ENCODE data around the gene B9D1. TPM values are rescaled to one million over a fixed set of nuclear protein-coding genes. Genes with fewer than 3 reads are reported as not detected.

Gene B9D1
- total and polyA plus RNA-seq, 2 of the 13 experiments (the other 11 are each of a cell fraction or from before 2014, with no cell fraction given) = 27.7 to 31.1 TPM

DNA sequence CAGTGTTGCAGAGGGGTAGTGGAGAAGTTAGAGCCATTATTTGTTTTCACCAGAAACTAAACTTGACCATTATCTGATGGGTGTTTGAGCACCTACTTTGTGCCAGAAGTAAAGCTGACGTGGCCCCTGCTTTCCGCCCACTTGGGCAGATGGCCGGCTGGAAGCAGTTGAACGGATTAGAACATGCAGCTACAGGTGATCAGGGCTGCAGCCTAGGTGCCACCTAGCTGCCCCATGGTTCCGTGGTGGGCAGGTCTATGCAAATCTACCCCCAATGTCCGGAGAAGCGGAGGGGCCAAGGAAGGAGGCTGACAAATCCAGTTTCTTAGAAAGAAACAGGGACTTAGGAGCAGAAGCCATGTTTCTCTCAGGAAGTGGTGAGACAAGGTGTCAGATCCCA, 62.7 kb downstream of the B9D1 start:
- CTCF ChIA-PET (ENCODE audit: low intra/inter-chr PET ratio, low total read pairs) = no interaction called here
- Histone ChIP-seq H3K9me3 (ENCODE audit: low read length) (no peaks in the 10 kb centered on the region), H3K79me2 (ENCODE audit: insufficient read depth, low read length) (no peaks in the 10 kb centered on the region), H3K4me3 (replicated peaks in 1 of 3; ENCODE audit: insufficient read depth in 1 of 3, low read depth in 2 of 3, low read length in 3 of 3) (no peak overlapping the region), H3K9ac (ENCODE audit: insufficient read depth, low read depth, low read length) (no peak overlapping the region), H3K4me1 (ENCODE audit: insufficient read depth, low read length) (peaks cover 13% of the 10 kb centered on the region), H3K4me2 (ENCODE audit: low read depth, low read length) (no peak overlapping the region), H4K20me1 (ENCODE audit: insufficient read depth, low read length) (0 out of 2 replicates have a peak, but pooled peaks cover 2% of the 10 kb centered on the region), H2AFZ (ENCODE audit: low read length) (no peak overlapping the region), H3K36me3 (replicated peaks in 1 of 2; ENCODE audit: control insufficient read depth in 1 of 2, insufficient read depth in 2 of 2, low read length in 2 of 2) (no peaks in the 10 kb centered on the region), H3K27ac (ENCODE audit: extremely low read length, insufficient read depth, low read length) (no peak overlapping the region), H3K27me3 (ENCODE audit: control insufficient read depth in 1 of 2, insufficient read depth in 2 of 2, low read length in 2 of 2) (no peaks in the 10 kb centered on the region)
- ATAC-seq = no peak
- POLR2A ChIA-PET = no interaction called here
- DNase-seq (ENCODE audit: low spot score) = no peak
- TF ChIP-seq ATF7-NPFF (CRISPR knock-in tag; IDR thresholded peaks at IDR 0.05; ENCODE audit: low read depth) (no peak), ZSCAN12 (CRISPR knock-in tag; IDR thresholded peaks at IDR 0.05) (no peak), XBP1 (CRISPR knock-in tag; IDR thresholded peaks at IDR 0.05) (no peak), DMAP1 (CRISPR knock-in tag; IDR thresholded peaks at IDR 0.05) (no peak), KDM5B (CRISPR knock-in tag; IDR thresholded peaks at IDR 0.05; ENCODE audit: borderline replicate concordance) (no peak), U2AF2 (IDR thresholded peaks at IDR 0.05; ENCODE audit: low read depth, low read length) (no peak)
- TF ChIP-seq, protein P1, sequence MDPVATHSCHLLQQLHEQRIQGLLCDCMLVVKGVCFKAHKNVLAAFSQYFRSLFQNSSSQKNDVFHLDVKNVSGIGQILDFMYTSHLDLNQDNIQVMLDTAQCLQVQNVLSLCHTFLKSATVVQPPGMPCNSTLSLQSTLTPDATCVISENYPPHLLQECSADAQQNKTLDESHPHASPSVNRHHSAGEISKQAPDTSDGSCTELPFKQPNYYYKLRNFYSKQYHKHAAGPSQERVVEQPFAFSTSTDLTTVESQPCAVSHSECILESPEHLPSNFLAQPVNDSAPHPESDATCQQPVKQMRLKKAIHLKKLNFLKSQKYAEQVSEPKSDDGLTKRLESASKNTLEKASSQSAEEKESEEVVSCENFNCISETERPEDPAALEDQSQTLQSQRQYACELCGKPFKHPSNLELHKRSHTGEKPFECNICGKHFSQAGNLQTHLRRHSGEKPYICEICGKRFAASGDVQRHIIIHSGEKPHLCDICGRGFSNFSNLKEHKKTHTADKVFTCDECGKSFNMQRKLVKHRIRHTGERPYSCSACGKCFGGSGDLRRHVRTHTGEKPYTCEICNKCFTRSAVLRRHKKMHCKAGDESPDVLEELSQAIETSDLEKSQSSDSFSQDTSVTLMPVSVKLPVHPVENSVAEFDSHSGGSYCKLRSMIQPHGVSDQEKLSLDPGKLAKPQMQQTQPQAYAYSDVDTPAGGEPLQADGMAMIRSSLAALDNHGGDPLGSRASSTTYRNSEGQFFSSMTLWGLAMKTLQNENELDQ (CRISPR knock-in tag; IDR thresholded peaks at IDR 0.05; ENCODE audit: borderline replicate concordance) = no peak
- in situ Hi-C loops (cut with HindIII; ENCODE audit: extremely low pct_ligation_motif_present, low pct_unique_long_range_greater_than_20kb) (no loop called here), intact Hi-C loops (cut with micrococcal nuclease; ENCODE audit: unreplicated experiment) (no loop called here)
- WGBS (ENCODE audit: low lambda C conversion rate) = 98% methylated on average over 7 of the region's 7 CpGs
- FAIRE-seq = no peak
- BruUV-seq (replicated peaks) = no TSS peak
